D721Med (cell line): Measurements from ENCODE around the gene PPIL3.

Experiments used
- DNase-seq: peaks from one replicate; pipeline ENCODE4 v3.0.0; 2011; ENCODE audit warnings: low spot score; ENCODE audit not compliant: insufficient read length
- FAIRE-seq: peaks from 2 replicates; lab custom pipeline; 2011; peaks lifted over from hg19 to GRCh38; lab: Jason Lieb, UNC
- TF ChIP-seq, protein P1 (sequence below): IDR thresholded peaks from 2 replicates; pipeline ENCODE4 v1.5.1; 2012; ENCODE audit warnings: mild to moderate bottlenecking, control low read depth; ENCODE audit not compliant: insufficient read depth; ENCODE audit errors: missing control alignments

PPIL3 gene

DNA sequence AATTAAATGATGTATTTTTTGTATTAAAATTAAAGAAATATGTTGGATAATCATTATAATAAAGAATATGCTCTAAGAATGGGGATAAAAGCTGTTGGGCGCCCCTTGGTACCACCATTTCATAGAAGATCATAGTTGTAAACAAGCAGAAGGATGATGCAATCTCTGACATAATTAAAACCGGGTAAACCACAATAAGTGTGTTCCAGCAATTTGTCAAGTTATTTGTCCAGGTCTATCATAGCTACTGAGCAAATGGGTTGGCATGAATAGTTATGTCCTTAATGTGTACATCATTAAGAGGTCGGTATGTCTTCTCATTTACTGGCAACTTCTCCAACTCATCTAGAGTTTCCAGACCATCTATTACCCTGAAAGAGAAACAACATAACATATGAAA is 17.7 kb downstream of the PPIL3 start:
- TF ChIP-seq, protein P1, sequence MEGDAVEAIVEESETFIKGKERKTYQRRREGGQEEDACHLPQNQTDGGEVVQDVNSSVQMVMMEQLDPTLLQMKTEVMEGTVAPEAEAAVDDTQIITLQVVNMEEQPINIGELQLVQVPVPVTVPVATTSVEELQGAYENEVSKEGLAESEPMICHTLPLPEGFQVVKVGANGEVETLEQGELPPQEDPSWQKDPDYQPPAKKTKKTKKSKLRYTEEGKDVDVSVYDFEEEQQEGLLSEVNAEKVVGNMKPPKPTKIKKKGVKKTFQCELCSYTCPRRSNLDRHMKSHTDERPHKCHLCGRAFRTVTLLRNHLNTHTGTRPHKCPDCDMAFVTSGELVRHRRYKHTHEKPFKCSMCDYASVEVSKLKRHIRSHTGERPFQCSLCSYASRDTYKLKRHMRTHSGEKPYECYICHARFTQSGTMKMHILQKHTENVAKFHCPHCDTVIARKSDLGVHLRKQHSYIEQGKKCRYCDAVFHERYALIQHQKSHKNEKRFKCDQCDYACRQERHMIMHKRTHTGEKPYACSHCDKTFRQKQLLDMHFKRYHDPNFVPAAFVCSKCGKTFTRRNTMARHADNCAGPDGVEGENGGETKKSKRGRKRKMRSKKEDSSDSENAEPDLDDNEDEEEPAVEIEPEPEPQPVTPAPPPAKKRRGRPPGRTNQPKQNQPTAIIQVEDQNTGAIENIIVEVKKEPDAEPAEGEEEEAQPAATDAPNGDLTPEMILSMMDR, result no peak
- DNase-seq, result no peak
- no peak for FAIRE-seq

DNA sequence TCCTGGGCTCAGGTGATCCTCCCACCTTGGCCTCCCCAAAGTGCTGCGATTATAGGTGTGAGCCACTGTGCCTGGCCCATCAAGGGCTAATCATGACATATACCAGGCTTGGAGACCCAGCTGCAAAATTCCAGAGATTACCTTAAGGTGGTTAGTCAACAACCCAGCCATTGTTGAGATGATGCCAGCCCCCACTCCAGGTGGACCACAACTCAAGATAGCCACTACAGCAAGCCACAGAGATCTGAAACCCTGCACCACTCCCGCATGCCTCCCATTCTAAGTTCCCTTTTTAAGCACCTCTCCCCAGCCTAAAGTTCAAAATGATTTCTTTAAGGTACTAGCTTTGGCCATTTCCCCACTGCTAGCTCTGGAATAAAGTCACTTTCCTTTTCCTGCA is 19.9 kb downstream of the PPIL3 start:
- TF ChIP-seq, protein P1, result no peak
- DNase-seq (no peak), FAIRE-seq (no peak)

DNA sequence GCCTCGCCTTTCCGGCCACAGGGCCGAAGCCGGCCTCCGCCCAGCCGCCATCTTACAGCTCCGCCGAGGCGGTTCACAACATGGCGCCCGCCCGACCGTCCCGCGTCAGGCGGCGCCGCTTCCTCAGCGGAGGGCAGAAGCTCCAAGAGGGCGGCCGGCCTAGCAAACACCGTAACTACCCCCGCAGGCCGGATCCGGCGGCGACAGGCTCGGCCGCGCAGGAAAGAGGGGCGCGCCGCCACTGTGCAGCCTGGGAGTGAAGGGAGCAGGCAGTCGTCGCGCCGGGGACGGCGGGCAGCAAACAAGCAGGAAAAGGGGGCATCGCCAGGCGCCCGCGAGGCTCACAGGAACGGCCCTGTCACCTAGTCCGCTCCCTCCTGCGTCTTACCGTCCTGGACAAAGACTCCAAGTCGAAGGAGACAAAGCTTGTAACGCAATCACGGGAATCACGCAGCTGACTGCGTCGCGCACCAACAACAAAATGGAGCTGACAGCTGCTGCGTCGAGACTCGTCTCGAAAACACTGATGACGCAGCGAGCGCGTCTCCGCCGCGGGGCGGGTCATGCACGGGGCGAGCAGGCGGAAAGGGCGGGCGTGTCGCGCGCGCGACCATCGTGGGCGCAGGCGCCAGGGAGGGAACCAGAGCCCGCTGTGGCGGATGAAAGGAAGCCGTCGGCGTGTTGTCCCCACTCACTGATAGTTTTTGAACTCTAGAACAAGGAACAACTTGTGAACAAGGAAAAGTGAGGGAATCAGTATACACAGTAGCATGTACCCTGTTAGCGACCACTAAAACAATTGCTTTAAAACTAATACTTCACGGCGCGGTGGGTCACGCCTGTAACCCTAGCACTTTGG is 24.5 kb downstream of the PPIL3 start, which contains the start of gene CLK1:
TSS of gene CLK1 (minus strand) at position 483 of the 859 bp plus-strand sequence. CDS start 2,796 bp downstream, outside the sequence.
- TF ChIP-seq, protein P1, result no peak
- peak; percentile 75 for DNase-seq
- FAIRE-seq, result no peak

DNA sequence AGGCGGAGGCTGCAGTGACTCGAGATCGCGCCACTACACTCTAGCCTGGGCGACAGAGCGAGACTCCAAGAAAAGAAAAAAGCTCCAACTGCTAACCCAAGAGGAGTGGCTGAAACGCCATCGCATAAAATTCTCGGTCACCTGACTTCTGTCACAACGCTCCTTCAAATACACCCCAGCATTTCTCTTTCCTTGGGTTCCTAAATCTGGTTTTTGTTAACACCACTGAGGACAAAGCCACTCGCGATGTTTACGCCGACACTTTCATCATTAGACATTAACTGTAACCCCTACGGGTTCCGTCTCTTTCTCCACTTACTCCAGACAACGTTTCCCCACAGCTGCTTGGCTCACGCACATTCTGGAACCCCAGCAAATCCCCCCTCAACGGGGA is 25.1 kb downstream of the PPIL3 start:
- TF ChIP-seq, protein P1, result no peak
- DNase-seq, result no peak
- FAIRE-seq, result no peak

DNA sequence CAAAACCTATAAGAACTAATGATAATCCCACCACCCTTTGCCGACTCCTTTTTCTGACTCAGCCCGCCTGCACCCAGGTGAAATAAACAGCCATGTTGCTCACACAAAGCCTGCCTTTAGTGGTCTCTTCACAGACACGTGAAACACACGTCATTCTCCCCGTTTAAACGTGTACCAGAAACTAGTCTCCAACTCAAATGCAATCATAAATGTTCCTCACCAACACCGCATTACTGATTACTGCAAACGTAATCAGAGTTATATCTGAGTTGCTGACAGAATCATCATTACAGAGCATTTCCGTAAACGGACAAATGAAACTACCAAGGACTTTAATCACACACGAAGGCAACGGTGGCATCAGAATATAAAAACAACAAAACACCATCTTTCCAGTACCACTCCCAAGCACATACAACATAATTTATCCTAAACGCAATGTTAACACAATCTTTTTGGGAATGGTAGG is 26.3 kb downstream of the PPIL3 start:
- no peak for FAIRE-seq
- DNase-seq, result no peak
- TF ChIP-seq, protein P1, result no peak

DNA sequence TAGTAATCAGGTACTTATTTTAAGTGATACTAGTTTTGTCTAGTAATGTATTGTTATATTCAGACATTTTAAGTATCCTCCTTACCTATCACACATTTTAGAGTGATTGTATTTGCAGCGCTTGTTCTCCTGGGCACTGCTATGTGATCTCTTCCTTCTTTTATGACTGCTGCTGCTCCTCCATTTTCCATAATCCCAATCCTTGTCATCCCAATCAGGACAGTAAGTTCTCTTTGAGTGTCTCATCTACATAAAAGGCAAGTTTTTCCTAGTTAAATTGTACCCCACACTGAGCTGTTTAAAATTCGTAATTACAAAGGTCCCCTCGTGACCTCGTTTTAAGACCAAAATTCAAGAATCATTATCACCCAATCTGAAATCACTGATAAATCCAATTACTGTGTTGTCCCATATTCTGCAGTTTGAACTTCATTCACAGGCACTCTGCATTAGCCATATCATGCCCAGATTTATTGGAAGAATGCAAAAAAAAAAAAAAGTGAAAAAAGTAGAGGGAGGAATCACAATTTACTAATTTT is 27.2 kb downstream of the PPIL3 start:
- DNase-seq (no peak), FAIRE-seq (no peak)
- TF ChIP-seq, protein P1, result no peak
